Neural progenitor cell (in vitro differentiated cells): ENCODE results near the gene PRDM15. TPM values are rescaled to one million over a fixed set of nuclear protein-coding genes. Genes with fewer than 3 reads are reported as not detected.

Experiments
- DNase-seq: peaks from one replicate; pipeline ENCODE4 v3.0.0-alpha.2; 2016; ENCODE audit warnings: low spot score
- H2AFZ ChIP-seq: fragments of 200-600 bp; sonication (generic); replicated peaks from 2 replicates; pipeline ENCODE4 v1.6.1; 2016; ENCODE audit warnings: antibody characterized with exemption
- H3F3A ChIP-seq: fragments of 200-600 bp; sonication (generic); 2 replicates; pipeline ENCODE4 v1.6.1; 2016; ENCODE audit warnings: antibody characterized with exemption, low read depth
- H3K27ac ChIP-seq: fragments of 200-600 bp; sonication (generic); 2 replicates; pipeline ENCODE4 v1.5.1; 2016; ENCODE audit warnings: mild to moderate bottlenecking
- H3K27me3 ChIP-seq: fragments of 200-600 bp; sonication (generic); 2 replicates; pipeline ENCODE4 v1.6.1; 2016; ENCODE audit warnings: mild to moderate bottlenecking, moderate library complexity
- H3K36me3 ChIP-seq: fragments of 200-600 bp; sonication (generic); 2 replicates; pipeline ENCODE4 v1.5.1; 2016
- H3K4me1 ChIP-seq: fragments of 200-600 bp; sonication (generic); 2 replicates; pipeline ENCODE4 v1.6.1; 2016; ENCODE audit warnings: mixed run types
- H3K4me2 ChIP-seq: fragments of 200-600 bp; sonication (generic); 2 replicates; pipeline ENCODE4 v1.6.1; 2016
- H3K4me3 ChIP-seq: fragments of 200-600 bp; sonication (generic); 2 replicates; pipeline ENCODE4 v1.5.1; 2016
- H3K79me2 ChIP-seq: fragments of 200-600 bp; sonication (generic); 2 replicates; pipeline ENCODE4 v1.6.1; 2016; ENCODE audit warnings: low read depth
- H3K9ac ChIP-seq: fragments of 200-600 bp; sonication (generic); 2 replicates; pipeline ENCODE4 v1.6.1; 2016
- H3K9me3 ChIP-seq: fragments of 200-600 bp; sonication (generic); 2 replicates; pipeline ENCODE4 v1.5.1; 2016; ENCODE audit warnings: low read depth
- H4K20me1 ChIP-seq: fragments of 200-600 bp; sonication (generic); 2 replicates; pipeline ENCODE4 v1.6.1; 2016; ENCODE audit warnings: low read depth
- H3K27ac Mint-ChIP-seq: 3 replicates; pipeline ENCODE4 v1.8.0; 2021; ENCODE audit warnings: mixed read lengths
- H3K27me3 Mint-ChIP-seq: 2 replicates; pipeline ENCODE4 v1.8.0; 2022; ENCODE audit warnings: low read depth, mild to moderate bottlenecking, inconsistent platforms, moderate library complexity, mixed read lengths; ENCODE audit not compliant: insufficient read depth
- H3K36me3 Mint-ChIP-seq: 3 replicates; pipeline ENCODE4 v1.8.0; 2021; ENCODE audit warnings: mixed read lengths
- H3K4me1 Mint-ChIP-seq: 3 replicates; pipeline ENCODE4 v1.8.0; 2021; ENCODE audit warnings: mixed read lengths
- H3K4me3 Mint-ChIP-seq: 3 replicates; pipeline ENCODE4 v1.8.0; 2021; ENCODE audit warnings: mild to moderate bottlenecking, moderate library complexity, mixed read lengths
- H3K9me3 Mint-ChIP-seq: 3 replicates; pipeline ENCODE4 v1.8.0; 2020; ENCODE audit warnings: mixed read lengths
- EZH2 ChIP-seq: fragments of 200-600 bp; sonication (generic); IDR thresholded peaks from 2 replicates; pipeline ENCODE4 v1.6.1; 2017; ENCODE audit warnings: antibody characterized with exemption, mild to moderate bottlenecking, moderate library complexity
- EZH2phosphoT487 ChIP-seq: fragments of 200-600 bp; sonication (generic); IDR thresholded peaks from 2 replicates; pipeline ENCODE4 v1.6.1; 2017; ENCODE audit warnings: antibody characterized with exemption
- total RNA-seq: library from RNA; depleted of rRNA; stranded (reverse); fragments of >200 nt; gene quantifications from 2 replicates; pipeline ENCODE4 v1.2.3, GENCODE V29; 2015; ENCODE audit warnings: low replicate concordance
- TF ChIP-seq, protein P1 (sequence below): fragments of 200-600 bp; sonication (generic); IDR thresholded peaks from 2 replicates; pipeline ENCODE4 v1.5.1; 2017; ENCODE audit warnings: antibody characterized with exemption, mild to moderate bottlenecking

The PRDM15 gene
- total RNA-seq, 1 donor from 2014 or later = 9.0 TPM

DNA sequence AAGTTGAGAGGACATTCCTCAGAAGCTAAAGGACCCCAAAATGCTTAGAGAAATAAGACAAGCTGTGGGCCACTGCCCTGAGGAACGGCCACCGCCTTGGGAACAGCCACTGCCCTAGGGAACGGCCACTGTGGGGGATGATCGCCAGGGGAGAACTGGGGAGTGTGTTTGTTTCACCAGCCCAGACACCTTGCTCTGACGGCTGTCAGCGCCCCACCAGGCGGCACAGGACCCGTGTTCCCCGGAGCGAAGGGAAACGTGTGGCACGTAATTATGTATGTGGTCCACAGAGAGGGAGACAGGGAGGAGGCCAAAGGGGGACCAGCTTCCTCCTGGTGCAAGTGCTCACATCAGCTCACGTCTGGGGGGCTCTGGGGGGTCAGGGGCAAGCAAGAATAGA is 66.5 kb downstream of the PRDM15 start:
- H3K9ac ChIP-seq = no peak overlapping the region
- no peaks in the 10 kb centered on the region for H3F3A ChIP-seq
- H3K4me2 ChIP-seq = no peak overlapping the region
- H3K27ac Mint-ChIP-seq = peak overlapping the region; percentile 92
- peaks cover 28% of the 10 kb centered on the region for H3K4me1 Mint-ChIP-seq
- H3K27me3 Mint-ChIP-seq = peaks cover 7% of the 10 kb centered on the region
- H3K36me3 Mint-ChIP-seq = peaks cover 23% of the 10 kb centered on the region
- H3K4me3 ChIP-seq = no peak overlapping the region
- no peaks in the 10 kb centered on the region for H3K9me3 Mint-ChIP-seq
- H4K20me1 ChIP-seq = no peaks in the 10 kb centered on the region
- DNase-seq = no peak
- H2AFZ ChIP-seq = no peak overlapping the region
- TF ChIP-seq EZH2 = no peak
- no peak for TF ChIP-seq EZH2phosphoT487
- TF ChIP-seq, protein P1, sequence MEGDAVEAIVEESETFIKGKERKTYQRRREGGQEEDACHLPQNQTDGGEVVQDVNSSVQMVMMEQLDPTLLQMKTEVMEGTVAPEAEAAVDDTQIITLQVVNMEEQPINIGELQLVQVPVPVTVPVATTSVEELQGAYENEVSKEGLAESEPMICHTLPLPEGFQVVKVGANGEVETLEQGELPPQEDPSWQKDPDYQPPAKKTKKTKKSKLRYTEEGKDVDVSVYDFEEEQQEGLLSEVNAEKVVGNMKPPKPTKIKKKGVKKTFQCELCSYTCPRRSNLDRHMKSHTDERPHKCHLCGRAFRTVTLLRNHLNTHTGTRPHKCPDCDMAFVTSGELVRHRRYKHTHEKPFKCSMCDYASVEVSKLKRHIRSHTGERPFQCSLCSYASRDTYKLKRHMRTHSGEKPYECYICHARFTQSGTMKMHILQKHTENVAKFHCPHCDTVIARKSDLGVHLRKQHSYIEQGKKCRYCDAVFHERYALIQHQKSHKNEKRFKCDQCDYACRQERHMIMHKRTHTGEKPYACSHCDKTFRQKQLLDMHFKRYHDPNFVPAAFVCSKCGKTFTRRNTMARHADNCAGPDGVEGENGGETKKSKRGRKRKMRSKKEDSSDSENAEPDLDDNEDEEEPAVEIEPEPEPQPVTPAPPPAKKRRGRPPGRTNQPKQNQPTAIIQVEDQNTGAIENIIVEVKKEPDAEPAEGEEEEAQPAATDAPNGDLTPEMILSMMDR = no peak
- no peaks in the 10 kb centered on the region for H3K9me3 ChIP-seq
- no peaks in the 10 kb centered on the region for H3K4me1 ChIP-seq
- no peaks in the 10 kb centered on the region for H3K36me3 ChIP-seq
- H3K79me2 ChIP-seq = no peaks in the 10 kb centered on the region
- peak overlapping the region; percentile 51 for H3K4me3 Mint-ChIP-seq
- peak overlapping the region; percentile 5 for H3K27ac ChIP-seq
- H3K27me3 ChIP-seq = no peaks in the 10 kb centered on the region

- Histone ChIP-seq H3F3A (no peaks in the 10 kb centered on the region), H3K27me3 (no peaks in the 10 kb centered on the region), H3K4me2 (no peak overlapping the region), H2AFZ (no peak overlapping the region), H3K9me3 (no peaks in the 10 kb centered on the region), H3K4me1 (no peaks in the 10 kb centered on the region), H3K4me3 (no peak overlapping the region), H4K20me1 (no peaks in the 10 kb centered on the region), H3K27ac (no peak overlapping the region), H3K36me3 (no peaks in the 10 kb centered on the region), H3K9ac (no peak overlapping the region), H3K79me2 (no peaks in the 10 kb centered on the region)
- DNase-seq = no peak
- Mint-ChIP-seq H3K4me3 (no peak overlapping the region), H3K27ac (peak overlapping the region; percentile 7), H3K36me3 (peaks cover 30% of the 10 kb centered on the region), H3K27me3 (peaks cover 12% of the 10 kb centered on the region), H3K9me3 (peaks cover 2% of the 10 kb centered on the region), H3K4me1 (peaks cover 20% of the 10 kb centered on the region)
- TF ChIP-seq, protein P1 = no peak
- no peak for TF ChIP-seq EZH2
- no peak for TF ChIP-seq EZH2phosphoT487
Observed at GRCh38 chr21:41810597-41810932, 68.6 kb downstream of the PRDM15 start.

DNA sequence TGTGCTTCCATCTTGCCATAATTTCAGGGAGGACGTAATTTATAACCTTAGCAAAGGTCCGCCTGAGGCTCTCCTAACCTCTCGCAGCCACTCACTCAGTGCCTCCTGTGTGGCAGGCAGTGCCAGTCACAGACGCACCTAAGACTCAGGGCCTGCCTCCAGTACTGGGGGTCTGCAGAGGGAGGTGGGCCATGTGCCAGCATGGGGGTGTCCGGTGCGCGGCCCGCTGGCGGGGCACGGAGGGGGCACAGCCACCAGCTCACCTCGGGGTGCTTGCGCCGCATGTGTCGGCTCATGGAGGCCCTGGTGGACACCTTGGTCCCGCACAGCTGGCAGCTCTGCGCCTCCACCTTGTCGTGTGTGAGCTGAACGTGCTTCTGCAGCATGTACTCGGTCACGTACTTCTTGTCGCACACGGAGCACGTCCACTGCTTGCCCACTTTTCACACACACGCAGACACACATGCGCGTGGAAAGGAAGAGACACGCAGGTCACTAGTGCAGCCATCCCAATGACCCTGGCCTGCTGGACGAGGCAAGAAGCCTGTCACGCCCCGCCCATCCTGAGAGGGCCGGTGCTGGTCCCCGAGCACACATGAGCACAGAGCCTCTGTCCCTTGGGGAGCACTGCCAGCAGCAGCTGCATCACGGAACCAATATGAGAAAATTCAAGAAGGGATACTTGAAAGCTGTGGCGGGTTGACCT is 69.1 kb downstream of the PRDM15 start:
- Histone ChIP-seq H3K4me3 (no peak overlapping the region), H3K79me2 (no peaks in the 10 kb centered on the region), H3K27me3 (no peaks in the 10 kb centered on the region), H3K36me3 (no peaks in the 10 kb centered on the region), H3K9ac (no peak overlapping the region), H2AFZ (no peak overlapping the region), H3F3A (no peaks in the 10 kb centered on the region), H3K4me2 (no peak overlapping the region), H3K4me1 (no peaks in the 10 kb centered on the region), H4K20me1 (no peaks in the 10 kb centered on the region), H3K27ac (no peak overlapping the region), H3K9me3 (no peaks in the 10 kb centered on the region)
- H3K9me3 Mint-ChIP-seq = peaks cover 2% of the 10 kb centered on the region
- no peak overlapping the region for H3K4me3 Mint-ChIP-seq
- TF ChIP-seq EZH2 = no peak
- TF ChIP-seq, protein P1 = no peak
- TF ChIP-seq EZH2phosphoT487 = no peak
- H3K4me1 Mint-ChIP-seq = peaks cover 20% of the 10 kb centered on the region
- no peak for DNase-seq
- peaks cover 28% of the 10 kb centered on the region for H3K36me3 Mint-ChIP-seq
- peaks cover 12% of the 10 kb centered on the region for H3K27me3 Mint-ChIP-seq
- H3K27ac Mint-ChIP-seq = no peak overlapping the region
